Astrocyte (in vitro differentiated cells and primary cell): ENCODE measurements around the gene SNCA. TPM values are rescaled to one million over a fixed set of nuclear protein-coding genes. Genes with fewer than 3 reads are reported as not detected.
A peak's percentile ranks its signal among the peaks of the same experiment; 100 is the strongest.

Experiments
- DNase-seq: peaks from one replicate; pipeline ENCODE4 v3.0.0-alpha.2; 2010; ENCODE audit warnings: low read depth
- FAIRE-seq: peaks from 2 replicates; lab custom pipeline; 2011; peaks lifted over from hg19 to GRCh38; lab: Jason Lieb, UNC
- H2AFZ ChIP-seq: 2 replicates; pipeline ENCODE4 v1.6.0; 2012; ENCODE audit warnings: low read depth, low read length, inconsistent platforms
- H3K27ac ChIP-seq: 2 replicates; pipeline ENCODE4 v1.5.1; 2011; ENCODE audit warnings: low read depth, low read length, inconsistent platforms
- H3K27me3 ChIP-seq: 2 replicates; pipeline ENCODE4 v1.6.0; 2011; ENCODE audit warnings: low read length, inconsistent platforms; ENCODE audit not compliant: insufficient read depth
- H3K36me3 ChIP-seq: 2 replicates; pipeline ENCODE4 v1.5.1; 2011; ENCODE audit warnings: low read length, inconsistent platforms; ENCODE audit not compliant: insufficient read depth
- H3K4me1 ChIP-seq: 2 replicates; pipeline ENCODE4 v1.5.1; 2011; ENCODE audit warnings: low read length, inconsistent platforms; ENCODE audit not compliant: insufficient read depth
- H3K4me2 ChIP-seq: 2 replicates; pipeline ENCODE4 v1.6.0; 2012; ENCODE audit warnings: low read length, inconsistent platforms
- H3K4me3 ChIP-seq: 2 replicates; pipeline ENCODE4 v1.5.1; 2011; ENCODE audit warnings: low read depth, mild to moderate bottlenecking, low read length, inconsistent platforms; ENCODE audit not compliant: insufficient read depth
- H3K79me2 ChIP-seq: 2 replicates; pipeline ENCODE4 v1.6.0; 2012; ENCODE audit warnings: mild to moderate bottlenecking, low read length, inconsistent platforms; ENCODE audit not compliant: insufficient read depth
- H3K9ac ChIP-seq: 2 replicates; pipeline ENCODE4 v1.6.0; 2012; ENCODE audit warnings: mild to moderate bottlenecking, low read length, inconsistent platforms
- H3K9me3 ChIP-seq: 2 replicates; pipeline ENCODE4 v1.5.1; 2012; ENCODE audit warnings: low read depth, mild to moderate bottlenecking, low read length, inconsistent platforms; ENCODE audit not compliant: insufficient read depth
- H4K20me1 ChIP-seq: 2 replicates; pipeline ENCODE4 v1.6.0; 2012; ENCODE audit warnings: low read length, inconsistent platforms; ENCODE audit not compliant: insufficient read depth
- H3K27ac Mint-ChIP-seq: one replicate; pipeline ENCODE4 v1.8.0; 2021; ENCODE audit warnings: mild to moderate bottlenecking, mixed read lengths; ENCODE audit not compliant: unreplicated experiment
- H3K27me3 Mint-ChIP-seq: one replicate; pipeline ENCODE4 v1.8.0; 2021; ENCODE audit warnings: low read depth, mixed read lengths; ENCODE audit not compliant: unreplicated experiment
- H3K36me3 Mint-ChIP-seq: one replicate; pipeline ENCODE4 v1.8.0; 2021; ENCODE audit warnings: low read depth, mixed read lengths; ENCODE audit not compliant: unreplicated experiment
- H3K4me1 Mint-ChIP-seq: one replicate; pipeline ENCODE4 v1.8.0; 2021; ENCODE audit warnings: low read depth, mixed read lengths; ENCODE audit not compliant: unreplicated experiment
- H3K4me3 Mint-ChIP-seq: one replicate; pipeline ENCODE4 v1.8.0; 2021; ENCODE audit warnings: mild to moderate bottlenecking, moderate library complexity, mixed read lengths; ENCODE audit not compliant: unreplicated experiment
- H3K9me3 Mint-ChIP-seq: one replicate; pipeline ENCODE4 v1.8.0; 2021; ENCODE audit warnings: mild to moderate bottlenecking, mixed read lengths; ENCODE audit not compliant: unreplicated experiment
- CTCF ChIP-seq: IDR thresholded peaks from 2 replicates; pipeline ENCODE4 v1.5.1; 2011; ENCODE audit warnings: low read depth, mild to moderate bottlenecking, inconsistent platforms, low read length, moderate library complexity; ENCODE audit not compliant: insufficient read depth
- EZH2 ChIP-seq: IDR thresholded peaks from 2 replicates; pipeline ENCODE4 v1.6.1; 2012; ENCODE audit warnings: mild to moderate bottlenecking, low read length, inconsistent platforms; ENCODE audit not compliant: insufficient read depth
- total RNA-seq: library from RNA; stranded (reverse); gene quantifications from 2 replicates; pipeline ENCODE4 v1.2.1, GENCODE V29; 2021

Gene SNCA
- total RNA-seq, 1 donor from 2014 or later = 27.3 TPM

DNA sequence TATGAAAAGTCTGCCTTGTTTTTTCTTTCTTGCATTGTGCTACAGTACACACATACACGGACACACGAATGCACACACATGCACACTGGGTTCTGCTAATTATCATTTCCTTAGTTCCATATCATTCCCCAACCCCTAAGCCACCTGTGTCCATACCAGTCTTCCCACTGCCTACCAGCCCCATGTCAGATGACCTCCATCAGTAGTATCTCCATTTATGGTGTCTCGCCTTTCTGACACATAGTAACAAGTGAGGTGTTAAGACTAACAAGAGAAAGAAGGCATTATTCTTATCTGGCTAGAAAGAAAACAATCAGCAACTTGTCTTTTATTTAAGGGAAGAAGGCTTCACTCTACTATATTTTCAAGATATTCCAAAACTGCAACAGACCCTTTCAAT is 67.1 kb downstream of the SNCA start:
- H3K4me2 ChIP-seq = no peak overlapping the region
- no peak overlapping the region for H3K9ac ChIP-seq
- no peaks in the 10 kb centered on the region for H4K20me1 ChIP-seq
- H3K27me3 ChIP-seq = no peaks in the 10 kb centered on the region
- H3K79me2 ChIP-seq = no peaks in the 10 kb centered on the region
- H3K9me3 ChIP-seq = no peaks in the 10 kb centered on the region
- H3K27ac Mint-ChIP-seq = no peak overlapping the region
- no peaks in the 10 kb centered on the region for H3K27me3 Mint-ChIP-seq
- no peaks in the 10 kb centered on the region for H3K9me3 Mint-ChIP-seq
- H3K4me3 Mint-ChIP-seq = no peak overlapping the region
- no peaks in the 10 kb centered on the region for H3K36me3 ChIP-seq
- no peak for TF ChIP-seq CTCF
- no peak for TF ChIP-seq EZH2
- FAIRE-seq (no peak), DNase-seq (no peak)
- H3K27ac ChIP-seq = no peak overlapping the region
- H3K4me1 ChIP-seq = no peaks in the 10 kb centered on the region
- no peak overlapping the region for H3K4me3 ChIP-seq
- peaks cover 7% of the 10 kb centered on the region for H3K4me1 Mint-ChIP-seq
- no peak overlapping the region for H2AFZ ChIP-seq
- H3K36me3 Mint-ChIP-seq = peaks cover 2% of the 10 kb centered on the region

GRCh38 chr4:89767924-89768323 is 69.0 kb downstream of the SNCA start:
- no peak for TF ChIP-seq EZH2
- no peak for TF ChIP-seq CTCF
- no peaks in the 10 kb centered on the region for H3K9me3 ChIP-seq
- H3K9ac ChIP-seq = no peak overlapping the region
- H4K20me1 ChIP-seq = no peaks in the 10 kb centered on the region
- Mint-ChIP-seq H3K36me3 (peaks cover 2% of the 10 kb centered on the region), H3K9me3 (no peaks in the 10 kb centered on the region), H3K27ac (no peak overlapping the region), H3K4me1 (peaks cover 7% of the 10 kb centered on the region), H3K4me3 (no peak overlapping the region), H3K27me3 (no peaks in the 10 kb centered on the region)
- no peak overlapping the region for H3K4me2 ChIP-seq
- H3K27me3 ChIP-seq = no peaks in the 10 kb centered on the region
- no peaks in the 10 kb centered on the region for H3K4me1 ChIP-seq
- H3K79me2 ChIP-seq = no peaks in the 10 kb centered on the region
- H3K27ac ChIP-seq = no peak overlapping the region
- no peaks in the 10 kb centered on the region for H3K36me3 ChIP-seq
- H3K4me3 ChIP-seq = no peak overlapping the region
- FAIRE-seq = no peak
- DNase-seq = no peak
- no peak overlapping the region for H2AFZ ChIP-seq

- no peak overlapping the region for H3K27ac Mint-ChIP-seq
- no peak overlapping the region for H2AFZ ChIP-seq
These were observed 71.0 kb downstream of the SNCA start for GRCh38 chr4:89765966-89766365.

More at GRCh38 chr4:89765966-89766365, 71.0 kb downstream of the SNCA start:
- Histone ChIP-seq H4K20me1 (no peaks in the 10 kb centered on the region), H3K79me2 (no peaks in the 10 kb centered on the region), H3K4me2 (peak overlapping the region; percentile 21), H3K4me1 (no peaks in the 10 kb centered on the region), H3K27me3 (no peaks in the 10 kb centered on the region), H3K36me3 (no peaks in the 10 kb centered on the region), H3K4me3 (no peak overlapping the region), H3K27ac (no peak overlapping the region), H3K9ac (no peak overlapping the region), H3K9me3 (no peaks in the 10 kb centered on the region)
- no peaks in the 10 kb centered on the region for H3K9me3 Mint-ChIP-seq
- FAIRE-seq = no peak
- H3K4me1 Mint-ChIP-seq = peaks cover 9% of the 10 kb centered on the region
- TF ChIP-seq EZH2 (no peak), CTCF (no peak)
- no peaks in the 10 kb centered on the region for H3K27me3 Mint-ChIP-seq
- DNase-seq = peak; percentile 88
- H3K36me3 Mint-ChIP-seq = peaks cover 2% of the 10 kb centered on the region
- no peak overlapping the region for H3K4me3 Mint-ChIP-seq
